Activated CD8-positive, alpha-beta memory T cell treated with anti-CD3 and anti-CD28 coated beads for 36 hours (primary cell): Measurements from ENCODE around the gene RPS15A. TPM values are rescaled to one million over a fixed set of nuclear protein-coding genes. Genes with fewer than 3 reads are reported as not detected.

Source experiments
- CTCF ChIA-PET: fragments of 350-600 bp; sonication (Branson Sonifier 250); formaldehyde crosslinking; loops from one replicate; lab custom pipeline; 2021; ENCODE audit warnings: antibody characterized with exemption; lab: Charles Lee
- POLR2A ChIA-PET: fragments of 350-600 bp; sonication (Branson Sonifier 250); formaldehyde crosslinking; loops from one replicate; lab custom pipeline; 2021; ENCODE audit warnings: antibody characterized with exemption; lab: Charles Lee
- total RNA-seq, 2 experiments: library from RNA; stranded (reverse); gene quantifications; one replicate each; pipeline ENCODE4 v1.2.3, GENCODE V29; 2021

Gene RPS15A
- total RNA-seq, result 1,000 to 10,000 TPM; 1,651 to 1,670 TPM

- POLR2A ChIA-PET, result interaction anchor here (0.7 to 7.7 kb wide), 5 partner anchors 11 to 765 kb away, joined by 3 to 119 read pairs (median 3); partner anchors contain the start of genes ARL6IP1, COQ7, SMG1 and VPS35L
- CTCF ChIA-PET, result interaction anchor here (0.6 to 5.2 kb wide), 3 partner anchors 9 to 1062 kb away, joined by 3 to 46 read pairs (median 13); partner anchors contain the start of gene ARL6IP1
Measured at GRCh38 chr16:18789850-18790706, at the start of gene RPS15A. Gene RPS15A (minus strand): TSS chr16:18790334. CDS start chr16:18789113, 1,221 bp downstream.

GRCh38 chr16:18839555-18839954 is 49.4 kb upstream of the RPS15A start:
- CTCF ChIA-PET, result no interaction called here
- POLR2A ChIA-PET, result no interaction called here

- ChIA-PET CTCF (interaction anchor here (1.2 to 1.7 kb wide), 3 partner anchors 12 to 35 kb away, joined by 3 to 5 read pairs (median 3); partner anchors contain the start of gene ARL6IP1), POLR2A (no interaction called here)
Measured at GRCh38 chr16:18836702-18837101, 46.6 kb upstream of the RPS15A start.

GRCh38 chr16:18834864-18835263 is 44.7 kb upstream of the RPS15A start:
- POLR2A ChIA-PET, result no interaction called here
- CTCF ChIA-PET, result interaction anchor here (0.5 to 1.7 kb wide), 2 partner anchors 10 to 31 kb away, joined by 3 to 5 read pairs; no protein-coding TSS in a partner anchor

GRCh38 chr16:18833707-18834505 is 43.8 kb upstream of the RPS15A start:
- CTCF ChIA-PET, result no interaction called here
- POLR2A ChIA-PET, result no interaction called here

- ChIA-PET POLR2A (no interaction called here), CTCF (interaction anchor here (0.9 kb wide), 1 partner anchor 31 kb away, joined by 3 read pairs; no protein-coding TSS in a partner anchor)
Measured at GRCh38 chr16:18832613-18833012, 42.5 kb upstream of the RPS15A start.

GRCh38 chr16:18832006-18832405 is 41.9 kb upstream of the RPS15A start:
- ChIA-PET POLR2A (no interaction called here), CTCF (interaction anchor here (0.9 kb wide), 1 partner anchor 30 kb away, joined by 3 read pairs; no protein-coding TSS in a partner anchor)

GRCh38 chr16:18829251-18829650 is 39.1 kb upstream of the RPS15A start:
- POLR2A ChIA-PET, result no interaction called here
- CTCF ChIA-PET, result interaction anchor here (1.0 kb wide), 1 partner anchor 11 kb away, joined by 4 read pairs; no protein-coding TSS in a partner anchor

- ChIA-PET POLR2A (no interaction called here), CTCF (no interaction called here)
Measured at GRCh38 chr16:18827890-18828289, 37.8 kb upstream of the RPS15A start.

GRCh38 chr16:18816286-18816685 is 26.2 kb upstream of the RPS15A start:
- POLR2A ChIA-PET, result no interaction called here
- CTCF ChIA-PET, result interaction anchor here (2.0 kb wide), 1 partner anchor 14 kb away, joined by 6 read pairs; no protein-coding TSS in a partner anchor

GRCh38 chr16:18811925-18812324 is 21.8 kb upstream of the RPS15A start:
- ChIA-PET CTCF (no interaction called here), POLR2A (no interaction called here)

GRCh38 chr16:18809165-18809564 is 19.0 kb upstream of the RPS15A start:
- CTCF ChIA-PET, result no interaction called here
- POLR2A ChIA-PET, result no interaction called here

GRCh38 chr16:18805257-18805773 is 15.2 kb upstream of the RPS15A start:
- POLR2A ChIA-PET, result no interaction called here

GRCh38 chr16:18804540-18804939 is 14.4 kb upstream of the RPS15A start:
- ChIA-PET POLR2A (interaction anchor here (6.3 kb wide), 1 partner anchor 15 kb away, joined by 119 read pairs; the partner anchor contains the start of gene RPS15A), CTCF (interaction anchor here (1.2 to 4.1 kb wide), 2 partner anchors 16 to 31 kb away, joined by 5 to 46 read pairs; partner anchors contain the start of gene RPS15A)

More at GRCh38 chr16:18805257-18805773, 15.2 kb upstream of the RPS15A start:
- CTCF ChIA-PET, result interaction anchor here (4.1 kb wide), 1 partner anchor 16 kb away, joined by 46 read pairs; the partner anchor contains the start of gene RPS15A

- CTCF ChIA-PET, result interaction anchor here (1.2 to 4.1 kb wide), 3 partner anchors 15 to 32 kb away, joined by 5 to 46 read pairs (median 16); partner anchors contain the start of gene RPS15A
- POLR2A ChIA-PET, result interaction anchor here (0.7 to 6.3 kb wide), 3 partner anchors 15 to 50 kb away, joined by 3 to 119 read pairs (median 6); partner anchors contain the start of gene RPS15A
Measured at GRCh38 chr16:18803569-18804462, 13.7 kb upstream of the RPS15A start.

GRCh38 chr16:18802767-18803343 is 12.7 kb upstream of the RPS15A start:
- CTCF ChIA-PET, result interaction anchor here (0.7 to 4.1 kb wide), 3 partner anchors 14 to 29 kb away, joined by 6 to 46 read pairs (median 16); partner anchors contain the start of gene RPS15A
- POLR2A ChIA-PET, result interaction anchor here (6.3 kb wide), 1 partner anchor 14 kb away, joined by 119 read pairs; the partner anchor contains the start of gene RPS15A
